CD4-positive, alpha-beta T cell treated with Interleukin-2 at 100 ng/mL for 4 hours (primary cell): ENCODE measurements around the gene CELSR1.

Experiments
- DNase-seq: peaks from one replicate; pipeline ENCODE4 v3.0.0-alpha.2; 2020; ENCODE audit warnings: low spot score

CELSR1 gene, protein sequence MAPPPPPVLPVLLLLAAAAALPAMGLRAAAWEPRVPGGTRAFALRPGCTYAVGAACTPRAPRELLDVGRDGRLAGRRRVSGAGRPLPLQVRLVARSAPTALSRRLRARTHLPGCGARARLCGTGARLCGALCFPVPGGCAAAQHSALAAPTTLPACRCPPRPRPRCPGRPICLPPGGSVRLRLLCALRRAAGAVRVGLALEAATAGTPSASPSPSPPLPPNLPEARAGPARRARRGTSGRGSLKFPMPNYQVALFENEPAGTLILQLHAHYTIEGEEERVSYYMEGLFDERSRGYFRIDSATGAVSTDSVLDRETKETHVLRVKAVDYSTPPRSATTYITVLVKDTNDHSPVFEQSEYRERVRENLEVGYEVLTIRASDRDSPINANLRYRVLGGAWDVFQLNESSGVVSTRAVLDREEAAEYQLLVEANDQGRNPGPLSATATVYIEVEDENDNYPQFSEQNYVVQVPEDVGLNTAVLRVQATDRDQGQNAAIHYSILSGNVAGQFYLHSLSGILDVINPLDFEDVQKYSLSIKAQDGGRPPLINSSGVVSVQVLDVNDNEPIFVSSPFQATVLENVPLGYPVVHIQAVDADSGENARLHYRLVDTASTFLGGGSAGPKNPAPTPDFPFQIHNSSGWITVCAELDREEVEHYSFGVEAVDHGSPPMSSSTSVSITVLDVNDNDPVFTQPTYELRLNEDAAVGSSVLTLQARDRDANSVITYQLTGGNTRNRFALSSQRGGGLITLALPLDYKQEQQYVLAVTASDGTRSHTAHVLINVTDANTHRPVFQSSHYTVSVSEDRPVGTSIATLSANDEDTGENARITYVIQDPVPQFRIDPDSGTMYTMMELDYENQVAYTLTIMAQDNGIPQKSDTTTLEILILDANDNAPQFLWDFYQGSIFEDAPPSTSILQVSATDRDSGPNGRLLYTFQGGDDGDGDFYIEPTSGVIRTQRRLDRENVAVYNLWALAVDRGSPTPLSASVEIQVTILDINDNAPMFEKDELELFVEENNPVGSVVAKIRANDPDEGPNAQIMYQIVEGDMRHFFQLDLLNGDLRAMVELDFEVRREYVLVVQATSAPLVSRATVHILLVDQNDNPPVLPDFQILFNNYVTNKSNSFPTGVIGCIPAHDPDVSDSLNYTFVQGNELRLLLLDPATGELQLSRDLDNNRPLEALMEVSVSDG (N-terminal part only)

DNA sequence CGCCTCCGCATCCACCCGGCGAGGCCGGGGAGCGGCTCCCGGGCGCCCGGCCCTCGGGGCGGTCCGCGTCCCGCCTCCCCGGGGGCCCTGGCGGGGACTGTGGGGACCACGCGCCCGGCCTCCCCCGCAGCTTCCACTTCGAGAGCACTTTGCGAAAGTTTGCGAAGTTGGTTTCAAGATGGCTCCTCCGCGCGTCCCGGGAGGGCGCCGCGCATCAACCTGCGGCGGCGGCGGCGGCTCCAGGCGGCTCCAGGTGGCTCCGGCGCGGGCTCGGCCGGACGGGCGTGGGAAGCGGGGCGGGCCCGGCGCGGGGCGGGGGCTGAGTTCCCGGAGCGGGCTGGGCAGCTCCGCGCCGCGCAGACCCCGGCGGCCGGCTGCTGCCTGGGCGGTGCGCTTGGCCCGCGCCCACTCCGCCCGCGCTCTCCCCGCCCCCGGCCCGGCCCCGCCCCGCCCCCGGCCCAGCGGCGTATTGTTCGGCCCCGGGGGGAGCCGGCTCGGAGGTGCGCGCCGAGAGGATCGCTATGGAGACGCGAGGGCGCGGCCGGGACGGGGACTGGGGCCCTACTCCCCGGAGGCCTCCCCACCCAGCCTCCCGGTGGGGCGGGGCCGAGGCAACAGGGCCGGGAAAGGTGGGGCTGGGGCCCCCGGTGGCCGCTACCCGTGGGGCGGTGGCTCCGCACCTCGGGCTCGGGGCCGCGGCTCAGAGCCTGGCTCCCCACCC is at the start of gene CELSR1:
Gene CELSR1, minus strand, starts transcription at position 396 of the 721 bp plus-strand sequence. CDS start 450 bp downstream, outside the sequence.
- no peak for DNase-seq

DNA sequence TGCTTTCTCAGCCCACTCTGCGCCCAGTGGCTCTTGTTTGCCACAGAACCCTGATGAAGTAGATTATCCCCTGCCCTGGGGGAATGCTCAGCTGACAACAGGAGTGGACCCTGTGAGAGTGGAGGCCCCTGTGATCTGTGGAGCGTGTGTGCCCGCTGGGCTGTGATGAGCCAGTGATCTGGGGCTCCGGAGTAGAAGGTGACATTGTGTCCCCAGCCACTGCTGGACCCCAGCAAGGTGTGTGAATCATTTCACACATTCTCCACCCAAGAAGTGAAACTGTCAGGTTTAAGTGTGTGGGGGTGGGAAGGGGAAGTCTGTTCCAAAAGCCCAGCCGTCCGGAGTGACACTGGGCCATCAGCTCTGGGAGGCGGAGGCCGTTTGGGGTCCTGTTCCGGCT is 49.6 kb upstream of the CELSR1 start:
- peak; percentile 13 for DNase-seq

- DNase-seq, result no peak
Measured at GRCh38 chr22:46586531-46587011, 49.2 kb upstream of the CELSR1 start.

- DNase-seq, result no peak
Measured at GRCh38 chr22:46586123-46586519, 48.7 kb upstream of the CELSR1 start.

DNA sequence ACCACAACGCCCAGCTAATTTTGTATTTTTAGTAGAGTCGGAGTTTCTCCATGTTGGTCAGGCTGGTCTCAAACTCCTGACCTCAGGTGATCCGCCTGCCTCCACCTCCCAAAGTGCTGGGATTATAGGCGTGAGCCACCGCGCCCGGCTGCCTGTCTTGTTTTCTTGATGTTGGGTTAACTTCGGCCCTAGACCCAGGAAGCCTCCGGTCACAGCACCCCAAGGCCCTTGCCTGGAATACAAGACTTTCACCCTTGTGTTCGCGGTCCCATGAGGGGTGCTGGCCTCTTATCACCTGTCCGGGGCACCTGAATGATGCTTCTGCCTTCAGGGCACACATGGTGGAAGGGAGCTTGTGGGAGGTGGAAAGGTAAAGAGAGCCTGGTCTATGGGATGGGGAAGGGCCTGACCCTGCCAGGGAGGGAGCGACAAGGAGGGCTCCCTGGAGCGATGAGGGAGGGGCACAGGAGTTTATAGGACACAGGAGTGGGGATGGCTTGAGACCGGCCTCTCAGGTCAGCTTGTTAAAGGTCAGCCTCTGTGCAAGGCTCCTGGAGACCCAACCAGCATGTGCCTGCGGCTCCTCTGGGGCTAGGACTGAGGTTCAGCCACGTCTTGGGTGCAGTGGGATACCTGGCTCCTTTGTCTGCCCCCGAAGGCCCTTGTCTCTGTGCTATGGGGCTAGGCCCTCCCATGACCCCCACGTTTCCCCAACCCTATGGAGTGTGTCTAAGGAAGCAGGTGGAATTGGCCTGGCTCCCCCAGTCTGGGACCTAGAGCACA is 48.1 kb upstream of the CELSR1 start:
- no peak for DNase-seq

GRCh38 chr22:46584081-46584921 is 46.9 kb upstream of the CELSR1 start:
- no peak for DNase-seq

GRCh38 chr22:46583571-46583970 is 46.2 kb upstream of the CELSR1 start:
- DNase-seq, result no peak

DNA sequence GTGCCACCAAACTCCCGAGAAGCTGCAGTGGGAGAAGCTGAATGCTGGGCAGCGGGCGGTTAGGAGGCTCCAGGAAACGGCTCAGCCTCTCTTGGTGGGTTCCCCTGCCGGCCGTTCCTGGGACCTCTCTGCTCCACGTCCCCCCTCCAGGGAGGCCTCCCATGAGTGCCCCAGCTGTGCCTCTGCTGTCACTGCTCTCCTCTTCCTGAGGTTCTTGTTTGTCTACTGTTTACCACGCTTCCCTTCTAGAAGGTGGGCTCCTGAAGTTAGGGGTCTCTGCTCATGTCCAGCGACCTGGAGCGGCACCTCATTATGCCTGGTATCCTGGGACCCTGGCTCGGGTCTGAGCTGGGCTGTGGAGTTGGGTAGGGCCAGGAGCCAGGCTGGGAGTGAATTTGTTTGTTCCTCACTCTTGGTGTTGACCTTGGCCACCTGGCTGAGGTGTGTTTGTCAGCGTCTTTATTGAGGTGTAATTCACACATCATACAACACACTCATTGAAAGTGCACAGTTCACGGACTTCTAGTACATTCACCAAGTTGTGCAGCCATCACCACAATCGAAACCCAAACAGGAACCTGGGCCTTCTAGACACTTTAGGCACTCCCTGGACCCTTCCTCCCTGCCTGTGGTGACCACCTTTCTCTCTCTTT is 45.0 kb upstream of the CELSR1 start:
- no peak for DNase-seq

GRCh38 chr22:46581538-46582244 is 44.3 kb upstream of the CELSR1 start:
- no peak for DNase-seq

GRCh38 chr22:46580940-46581537 is 43.6 kb upstream of the CELSR1 start:
- no peak for DNase-seq

DNA sequence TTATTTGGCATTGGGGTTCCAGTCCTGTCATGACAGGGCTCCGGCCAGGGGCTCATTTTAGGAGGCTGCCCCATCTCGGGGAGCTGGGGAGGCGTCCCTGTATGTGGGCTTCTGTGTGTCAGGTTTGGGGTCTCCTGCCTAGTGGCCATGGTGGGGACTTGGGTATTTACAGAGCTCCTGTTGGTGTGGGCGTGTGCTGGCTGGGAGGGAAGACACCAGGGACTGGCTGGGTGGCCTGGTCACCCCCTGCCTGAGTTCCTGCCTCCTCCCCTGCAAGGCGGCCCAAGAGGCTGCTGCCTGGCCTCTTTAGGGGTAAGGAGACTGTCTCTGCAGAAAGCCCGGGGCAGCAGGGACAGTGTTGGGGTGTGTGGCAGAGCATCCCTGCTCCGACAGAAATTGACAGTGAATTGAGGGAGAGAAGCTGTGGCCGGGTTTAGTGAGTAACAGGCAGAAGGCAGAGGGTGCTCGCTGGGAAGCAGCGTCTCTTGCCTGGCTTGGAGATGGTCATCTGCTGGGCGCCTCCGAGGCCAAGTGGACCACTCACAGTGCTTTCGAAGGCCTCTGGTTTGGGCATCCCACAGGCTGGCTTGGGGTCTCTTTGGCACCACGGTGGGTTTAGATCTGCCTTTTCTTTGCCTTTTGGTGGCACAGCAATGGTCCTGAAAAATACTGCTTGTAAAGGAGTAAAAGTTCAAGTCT is 42.5 kb upstream of the CELSR1 start:
- DNase-seq, result no peak

- no peak for DNase-seq
Measured at GRCh38 chr22:46578824-46579561, 41.6 kb upstream of the CELSR1 start.

DNA sequence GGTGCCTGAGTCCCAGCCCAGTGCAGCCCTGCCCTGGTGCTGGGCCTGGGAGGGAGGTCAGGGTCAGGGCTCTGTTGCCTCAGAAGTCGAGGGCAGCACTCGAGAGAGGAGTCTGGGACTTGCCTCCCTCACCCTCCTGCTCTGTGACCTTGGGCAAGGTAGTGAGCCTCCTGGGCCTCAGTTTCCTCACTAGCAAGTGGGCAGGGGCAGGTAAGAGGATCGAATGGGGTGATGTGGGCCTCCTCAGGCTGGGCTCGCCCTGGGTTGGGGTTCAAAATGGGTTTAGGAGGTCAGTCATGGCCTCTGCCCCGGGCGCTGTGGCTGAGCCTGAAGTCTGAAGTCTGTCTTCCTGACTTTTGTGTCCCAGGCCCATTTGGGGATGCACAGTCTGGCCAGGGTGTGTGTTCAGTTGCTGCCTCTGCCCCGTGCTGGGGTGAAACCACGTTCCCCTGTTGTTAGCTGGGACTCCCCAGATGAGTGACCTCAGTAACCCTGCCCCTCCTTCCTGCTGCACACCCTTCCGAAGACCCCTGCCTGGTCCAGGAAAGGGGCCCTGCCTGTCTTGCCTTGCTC is 40.9 kb upstream of the CELSR1 start:
- no peak for DNase-seq

DNA sequence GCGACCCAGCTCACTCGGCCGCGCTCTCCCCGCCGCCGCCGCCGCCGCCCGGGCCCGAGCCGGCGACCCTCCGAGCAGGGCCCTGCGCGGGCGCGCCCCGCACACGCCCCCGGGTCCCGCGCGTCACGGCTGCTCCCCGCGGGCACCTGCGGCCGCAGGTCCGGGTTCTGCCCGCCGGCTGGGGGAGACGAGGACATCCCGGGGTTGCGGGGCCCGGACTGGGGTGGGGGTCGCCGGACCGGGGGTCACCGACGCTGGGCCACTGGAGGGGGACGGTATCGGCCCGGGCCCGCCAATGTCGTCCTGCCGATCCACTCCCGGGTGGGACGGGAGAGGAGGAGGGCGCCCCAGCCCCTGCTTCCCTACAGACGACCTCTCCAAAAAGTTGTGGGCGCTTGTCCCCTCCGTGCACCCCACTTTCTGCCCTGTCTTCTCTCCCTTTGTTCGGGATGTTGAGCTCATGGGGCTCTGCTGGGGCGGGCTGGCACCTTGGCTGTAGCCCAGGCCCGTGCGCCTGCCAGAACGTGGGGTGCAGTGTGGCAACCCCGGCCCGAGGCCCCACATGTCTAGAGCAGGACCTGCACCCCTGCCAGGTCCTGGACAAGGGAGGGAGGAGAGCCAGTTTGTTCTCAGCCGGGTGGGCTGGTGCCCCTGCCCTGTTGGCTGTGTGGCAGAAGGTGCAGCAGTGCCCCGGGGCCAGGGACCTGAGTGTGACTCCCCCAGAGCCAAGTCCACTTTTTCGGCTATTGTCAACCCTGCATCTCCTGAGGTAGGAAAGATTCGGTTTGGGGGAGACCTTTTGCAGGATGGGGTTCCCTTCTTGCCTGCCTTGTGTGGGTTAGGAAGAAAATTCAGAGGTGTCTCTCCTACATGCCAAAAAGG is 40.2 kb upstream of the CELSR1 start:
- DNase-seq, result no peak

DNA sequence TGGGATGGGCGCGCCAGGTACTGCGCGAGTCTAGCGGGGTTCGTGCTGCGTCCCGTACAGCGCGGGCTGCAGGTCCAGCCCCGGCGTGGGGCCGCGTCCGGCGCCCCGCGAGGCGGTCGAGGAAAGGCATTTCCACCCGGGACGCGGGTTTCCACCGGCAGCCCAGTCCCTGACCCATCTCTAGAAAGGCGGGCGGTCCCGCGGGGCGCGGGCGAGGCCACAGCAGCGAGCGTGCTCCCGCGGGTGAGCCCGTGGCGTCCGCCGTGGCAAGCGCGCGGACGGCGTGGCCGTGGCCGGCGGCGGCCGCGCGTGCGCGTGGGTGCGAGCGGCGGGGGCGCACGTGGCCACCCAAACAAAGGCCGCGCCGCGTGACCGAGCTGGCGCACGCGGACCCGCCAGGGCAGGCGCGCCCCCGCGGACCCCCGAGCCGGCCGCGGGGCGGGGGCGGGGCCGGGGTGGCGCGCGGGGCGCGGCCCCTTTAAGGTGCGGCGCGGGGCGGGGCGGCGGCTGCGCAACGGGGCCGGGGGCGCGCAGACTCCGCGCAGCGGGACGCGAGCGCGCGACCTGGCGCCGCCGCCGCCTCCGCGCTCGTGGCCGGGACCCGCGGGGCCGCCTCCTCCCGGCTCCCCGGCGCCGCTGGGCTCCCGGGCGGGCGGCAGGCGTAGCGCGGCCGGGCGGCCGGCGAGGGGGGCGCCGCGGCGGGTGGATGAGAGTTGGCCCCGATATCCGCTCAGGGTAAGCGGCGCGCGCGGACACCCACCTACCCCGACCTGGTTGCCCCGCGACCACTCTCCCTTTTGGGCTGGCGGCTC is 39.3 kb upstream of the CELSR1 start:
- DNase-seq, result peak; percentile 56
